ENCODE measurements around the gene EVI5L.

EVI5L gene

GRCh38 chr19:7859831-7860713 lies 30.1 kb downstream of the EVI5L start:
- DNase-seq (ENCODE audit: low read depth in 1 of 2, low spot score in 1 of 2), result no peak

GRCh38 chr19:7860714-7861618 lies 30.9 kb downstream of the EVI5L start:
- no peak for DNase-seq (ENCODE audit: low read depth in 1 of 2, low spot score in 1 of 2)

- no peak for DNase-seq (ENCODE audit: low read depth in 1 of 2, low spot score in 1 of 2)
These were observed 31.8 kb downstream of the EVI5L start for GRCh38 chr19:7861619-7862412.

GRCh38 chr19:7862413-7862951 lies 32.5 kb downstream of the EVI5L start:
- DNase-seq (ENCODE audit: low read depth in 1 of 2, low spot score in 1 of 2), result peak in 1 of 2 donors; percentile 51

- DNase-seq (ENCODE audit: low read depth in 1 of 2, low spot score in 1 of 2), result no peak
These were observed 33.3 kb downstream of the EVI5L start for GRCh38 chr19:7863157-7863970.

GRCh38 chr19:7863971-7864689 lies 34.1 kb downstream of the EVI5L start:
- DNase-seq (ENCODE audit: low read depth in 1 of 2, low spot score in 1 of 2), result no peak

GRCh38 chr19:7864690-7865074 lies 34.7 kb downstream of the EVI5L start:
- no peak for DNase-seq (ENCODE audit: low read depth in 1 of 2, low spot score in 1 of 2)

- DNase-seq (ENCODE audit: low read depth in 1 of 2, low spot score in 1 of 2), result no peak
These were observed 35.4 kb downstream of the EVI5L start for GRCh38 chr19:7865262-7865911.

GRCh38 chr19:7866399-7867091 lies 36.5 kb downstream of the EVI5L start:
- DNase-seq (ENCODE audit: low read depth in 1 of 2, low spot score in 1 of 2), result no peak

- no peak for DNase-seq (ENCODE audit: low read depth in 1 of 2, low spot score in 1 of 2)
These were observed 37.2 kb downstream of the EVI5L start for GRCh38 chr19:7867092-7867844.

GRCh38 chr19:7868326-7868670 lies 38.3 kb downstream of the EVI5L start:
- no peak for DNase-seq (ENCODE audit: low read depth in 1 of 2, low spot score in 1 of 2)

- peak; percentile 63 to 71 for DNase-seq (ENCODE audit: low read depth in 1 of 2, low spot score in 1 of 2)
These were observed 38.8 kb downstream of the EVI5L start for GRCh38 chr19:7868671-7869452.

GRCh38 chr19:7869453-7869909 lies 39.5 kb downstream of the EVI5L start:
- peak; percentile 67 to 77 for DNase-seq (ENCODE audit: low read depth in 1 of 2, low spot score in 1 of 2)

GRCh38 chr19:7869910-7870511 lies 40.0 kb downstream of the EVI5L start:
- peak in 1 of 2 donors; percentile 30 for DNase-seq (ENCODE audit: low read depth in 1 of 2, low spot score in 1 of 2)

- no peak for DNase-seq (ENCODE audit: low read depth in 1 of 2, low spot score in 1 of 2)
These were observed 40.8 kb downstream of the EVI5L start for GRCh38 chr19:7870571-7871436.

Measured in activated CD4-positive, alpha-beta T cell treated with anti-CD3 and anti-CD28 coated beads, Interleukin-2, amount 50 U/mL, for 24 hours (primary cell).